Activated naive CD4-positive, alpha-beta T cell treated with anti-CD3 and anti-CD28 coated beads, Interleukin-2, amount 50 U/mL, for 16 hours (primary cell): ENCODE measurements around the gene NSMF.

ENCODE experiments used
- DNase-seq: peaks from one replicate; pipeline ENCODE4 v3.0.0-alpha.2; 2020

Gene NSMF

DNA sequence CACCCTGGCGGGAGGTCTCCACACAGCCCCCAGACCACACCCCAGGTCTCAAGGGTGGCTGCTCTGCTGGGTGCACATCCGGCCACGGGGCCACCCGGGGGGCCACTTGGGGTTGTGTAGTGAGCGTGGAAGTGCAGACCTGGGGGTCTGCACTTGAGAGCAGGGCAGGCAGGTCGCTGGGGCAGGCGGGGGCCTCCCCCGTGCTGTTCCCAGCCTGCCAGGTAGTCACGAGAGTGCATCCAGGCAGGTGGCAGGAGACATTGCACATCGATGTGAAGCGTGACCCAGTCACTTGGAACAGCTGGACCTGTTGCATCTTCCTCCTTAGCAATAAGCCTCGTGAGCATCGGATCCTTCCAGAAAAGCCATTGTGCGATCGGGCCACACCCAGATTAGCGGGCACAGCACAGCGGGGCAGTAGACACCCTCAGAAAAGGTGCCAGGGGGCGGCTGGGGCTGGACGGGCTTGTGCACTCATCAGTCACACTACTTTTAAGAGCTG, 13.2 kb downstream of the NSMF start:
- no peak for DNase-seq

DNA sequence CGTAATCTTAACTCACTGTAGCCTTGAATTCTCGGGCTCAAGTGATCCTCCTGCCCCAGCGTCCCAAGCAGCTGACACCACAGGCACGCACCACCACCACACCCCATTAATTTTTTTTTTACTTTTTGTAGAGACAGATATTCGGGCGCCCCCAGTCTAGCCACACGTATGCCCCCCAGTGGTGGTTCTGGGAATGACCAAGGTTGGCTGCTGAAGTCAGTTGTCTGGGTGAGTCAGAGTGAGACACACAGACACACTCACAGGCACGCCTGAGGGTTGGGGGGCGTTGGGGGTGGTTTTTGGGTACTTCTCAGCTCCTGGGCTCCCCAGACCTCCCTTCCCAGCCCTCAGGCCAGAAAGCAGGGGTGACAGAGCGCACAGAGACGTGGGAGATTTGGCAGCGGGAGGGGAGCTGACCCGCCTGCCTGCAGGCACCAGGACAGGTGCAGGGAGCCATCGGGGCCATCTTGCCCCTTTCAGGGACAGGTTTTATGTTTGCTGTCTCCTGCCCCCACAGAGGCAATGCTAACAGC, 13.8 kb downstream of the NSMF start:
- DNase-seq: peak; percentile 89

DNA sequence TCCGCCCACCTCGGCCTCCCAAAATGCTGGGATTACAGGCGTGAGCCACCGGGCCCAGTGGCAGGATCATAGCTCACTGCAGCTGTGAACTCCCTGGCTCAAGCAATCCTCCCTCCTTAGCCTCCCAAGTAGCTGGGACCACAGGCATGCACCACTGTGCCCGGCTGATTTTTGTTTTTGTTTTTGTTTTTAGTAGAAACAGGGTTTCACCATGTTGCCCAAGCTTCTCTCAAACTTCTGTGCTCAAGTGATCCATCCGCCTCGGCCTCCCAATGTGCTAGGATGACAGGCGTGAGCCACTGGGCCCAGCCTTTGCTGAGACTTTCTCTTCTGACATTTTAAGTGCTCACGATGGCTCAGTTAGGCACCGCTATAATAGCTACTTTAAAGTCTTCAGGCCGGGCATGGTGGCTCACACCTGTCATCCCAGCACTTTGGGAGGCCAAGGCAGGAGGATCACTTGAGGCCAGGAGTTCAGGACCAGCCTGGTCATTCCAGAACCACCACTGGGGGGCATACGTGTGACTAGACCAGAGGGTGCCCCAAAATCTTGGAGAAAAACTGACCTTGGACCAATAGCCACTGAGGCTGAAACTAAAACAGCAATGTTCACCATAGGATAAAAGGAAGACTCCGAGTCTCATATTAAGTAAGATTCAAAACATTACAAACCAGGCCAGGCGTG, 14.9 kb downstream of the NSMF start:
- DNase-seq: no peak

DNA sequence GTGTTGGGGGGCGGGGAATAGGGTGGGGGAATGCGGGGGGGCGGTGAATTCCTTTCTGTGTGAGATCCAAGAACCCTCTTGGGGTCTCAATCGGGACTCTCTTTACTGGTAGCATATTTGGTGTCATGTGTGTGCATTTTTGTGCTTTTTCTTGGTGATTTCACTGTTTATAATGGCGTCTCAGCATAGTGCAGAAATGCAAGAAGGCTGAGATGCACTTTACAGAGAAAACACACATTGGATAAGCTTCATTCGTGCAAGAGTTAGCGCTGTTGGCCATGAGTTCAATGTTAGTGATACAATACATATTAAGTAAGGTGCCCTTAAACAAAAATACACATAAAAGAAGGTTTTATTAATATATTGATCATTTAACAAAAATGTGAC, 17.2 kb downstream of the NSMF start:
- DNase-seq: no peak

DNA sequence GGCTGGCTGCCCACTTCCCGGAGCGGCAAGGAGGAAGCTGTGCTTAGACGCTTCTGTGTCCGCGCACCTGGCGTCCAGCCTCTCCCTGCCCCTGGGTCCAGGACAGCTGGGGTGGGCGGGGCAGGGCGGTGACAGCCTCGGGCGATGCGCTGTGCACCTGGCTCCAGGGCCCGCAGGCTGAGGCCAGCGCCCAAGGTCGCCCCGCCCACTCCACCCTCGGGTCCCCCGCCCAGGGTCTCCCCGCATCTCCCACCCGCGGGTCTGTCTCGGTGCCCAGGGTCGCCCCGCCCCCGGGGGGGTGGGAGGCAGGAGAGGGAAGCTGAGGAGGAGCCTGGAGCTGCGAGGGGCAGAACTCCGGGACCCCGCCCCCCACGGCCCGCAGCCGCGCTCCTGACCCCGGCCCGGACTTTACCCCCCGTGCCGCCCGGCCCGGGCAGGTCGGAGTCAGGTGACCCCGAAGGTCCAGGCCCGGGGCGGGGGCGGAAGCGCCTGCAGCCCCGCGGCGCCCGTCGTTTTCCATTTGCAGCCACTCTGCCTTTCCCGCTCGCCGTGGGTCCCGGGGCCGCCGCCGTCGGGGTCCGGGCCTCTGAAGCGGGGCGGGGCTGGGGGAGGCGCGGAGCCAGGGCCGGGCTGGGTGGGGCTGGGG, 17.7 kb downstream of the NSMF start, which contains the start of gene ENTPD8:
ENTPD8 (minus strand) TSS at position 69 of the 646 bp plus-strand sequence. CDS start 3,072 bp downstream, outside the sequence.
- DNase-seq: no peak

DNA sequence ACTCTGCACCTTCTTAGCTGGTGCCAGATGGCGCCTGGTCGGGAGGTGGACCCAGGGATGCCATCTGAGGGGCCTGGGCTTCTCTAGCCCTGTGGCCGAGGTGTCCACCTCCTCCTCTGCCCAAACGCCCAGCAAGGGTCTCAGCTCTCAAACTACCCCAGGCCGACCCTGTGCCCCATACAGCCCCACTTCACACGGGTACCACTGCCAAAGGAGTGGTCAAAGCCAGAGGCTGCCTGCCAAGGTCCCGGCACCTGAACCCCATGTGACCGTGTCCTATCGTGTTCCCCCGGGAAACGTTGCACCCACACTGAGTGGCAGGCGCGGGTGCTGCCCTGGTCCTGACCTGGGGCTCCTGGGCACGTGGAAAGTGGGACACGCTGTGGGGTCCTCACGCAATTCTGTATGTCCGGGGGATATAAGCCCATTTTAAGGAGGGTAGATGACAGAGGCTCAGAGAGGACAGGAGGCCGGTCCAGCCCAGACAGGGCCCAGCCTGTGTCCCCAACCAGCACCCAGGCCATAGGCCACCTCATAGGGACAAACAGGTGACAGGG, 19.9 kb downstream of the NSMF start:
- DNase-seq: no peak

DNA sequence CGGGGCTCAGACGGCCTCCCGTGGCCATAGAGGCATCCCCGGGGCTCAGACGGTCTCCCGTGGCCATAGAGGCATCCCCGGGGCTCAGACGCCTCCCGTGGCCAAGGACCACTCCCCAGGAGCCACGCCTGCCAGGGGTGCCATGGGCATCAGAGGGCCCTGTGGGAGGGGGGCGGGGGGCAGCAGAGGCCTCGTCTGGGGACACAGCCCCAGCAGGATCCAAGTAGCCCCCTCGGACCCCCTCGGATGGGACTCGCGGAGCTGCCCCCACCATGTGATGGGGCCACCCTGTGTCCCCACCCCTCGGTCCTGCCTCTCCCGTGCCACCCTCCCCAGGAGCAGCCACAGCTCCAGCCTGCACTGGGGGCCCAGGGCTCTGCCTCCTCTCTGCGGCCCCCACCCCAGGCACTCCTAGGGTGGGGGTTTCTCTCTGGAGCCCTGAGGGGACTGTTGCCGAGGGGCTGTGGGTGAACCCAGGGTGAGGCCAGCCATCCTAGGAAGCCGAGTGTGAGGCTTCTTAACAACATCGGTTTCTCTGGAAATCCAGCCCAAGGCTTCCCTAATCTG, 20.5 kb downstream of the NSMF start:
- no peak for DNase-seq

DNA sequence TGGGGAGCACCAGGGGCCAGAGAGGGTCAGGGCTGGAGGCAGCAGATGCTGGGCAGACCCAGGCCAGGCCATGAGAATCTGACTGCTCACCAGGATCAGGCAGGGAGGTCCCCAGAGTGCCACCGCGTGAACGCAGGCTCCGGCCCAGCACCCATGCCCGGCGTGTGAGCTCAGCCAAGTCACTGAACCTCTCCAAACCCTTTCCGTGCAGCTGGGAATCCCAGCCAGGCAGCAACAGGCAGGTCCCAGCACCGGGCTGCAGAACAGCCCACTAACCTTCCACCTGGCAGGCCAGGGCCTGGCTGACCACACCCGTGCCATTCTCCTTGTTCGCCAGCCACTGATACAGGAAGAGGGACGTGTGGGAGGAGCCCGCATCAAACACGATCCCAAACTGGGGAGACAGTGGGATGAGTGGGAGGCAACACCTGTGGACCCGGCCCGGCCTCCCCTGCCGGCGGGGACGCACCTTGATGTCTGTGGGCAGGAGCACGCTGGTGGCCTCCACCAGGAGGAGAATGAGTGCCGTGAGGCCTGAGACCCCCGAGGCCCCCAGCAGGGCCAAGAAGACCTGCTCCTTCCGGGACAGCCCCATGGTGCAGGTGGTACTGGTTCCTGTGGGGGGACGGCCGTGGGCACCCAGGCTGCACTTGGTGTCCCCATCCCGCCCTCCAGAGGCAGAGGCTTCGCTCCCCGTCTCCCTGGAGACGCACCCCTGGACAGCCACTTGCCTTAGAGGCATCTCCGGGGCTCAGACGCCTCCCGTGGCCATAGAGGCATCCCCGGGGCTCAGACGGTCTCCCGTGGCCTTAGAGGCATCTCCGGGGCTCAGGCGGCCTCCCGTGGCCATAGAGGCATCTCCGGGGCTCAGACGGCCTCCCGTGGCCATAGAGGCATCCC, 21.2 kb downstream of the NSMF start:
- no peak for DNase-seq

DNA sequence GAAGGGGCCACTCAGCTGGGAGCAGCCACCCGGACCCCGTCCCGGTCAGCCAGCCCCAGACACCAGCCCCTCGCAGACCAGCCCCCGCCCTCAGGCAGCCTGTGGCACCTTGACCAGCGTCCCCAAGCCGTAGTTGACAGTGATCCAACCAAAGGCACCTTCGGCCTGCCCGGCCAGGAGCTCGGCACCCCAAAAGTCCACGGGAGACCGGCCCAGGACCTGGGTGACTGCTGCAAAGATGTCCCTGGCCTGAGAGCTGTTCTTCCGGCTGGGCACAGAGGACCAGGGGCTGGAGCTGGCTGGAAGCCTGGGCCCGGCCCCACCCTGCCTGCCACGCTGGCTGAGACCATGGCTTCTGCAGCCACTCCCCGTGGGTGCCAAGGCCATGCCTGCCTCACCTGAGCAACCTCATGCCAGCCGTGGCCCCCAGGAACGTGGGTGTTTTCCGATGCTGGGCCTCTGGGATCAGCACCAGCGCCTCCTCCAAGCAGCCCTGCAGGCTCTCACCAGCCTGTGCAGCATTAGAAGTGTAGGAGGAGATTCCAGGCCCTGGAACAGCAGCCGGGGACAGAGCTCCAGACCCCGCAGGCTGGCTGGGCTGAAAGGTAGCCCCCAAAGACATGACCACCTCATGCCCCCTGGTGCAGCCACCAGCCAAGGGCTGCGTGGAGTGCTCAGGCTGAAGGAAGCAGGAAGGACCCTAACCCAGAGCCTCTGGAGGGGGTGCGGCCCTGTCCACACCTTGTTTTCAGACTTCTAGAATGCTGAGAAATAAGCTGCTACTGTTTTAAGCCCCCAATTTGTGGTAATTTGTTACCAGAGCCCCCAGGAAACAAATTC, 22.2 kb downstream of the NSMF start:
- no peak for DNase-seq

DNA sequence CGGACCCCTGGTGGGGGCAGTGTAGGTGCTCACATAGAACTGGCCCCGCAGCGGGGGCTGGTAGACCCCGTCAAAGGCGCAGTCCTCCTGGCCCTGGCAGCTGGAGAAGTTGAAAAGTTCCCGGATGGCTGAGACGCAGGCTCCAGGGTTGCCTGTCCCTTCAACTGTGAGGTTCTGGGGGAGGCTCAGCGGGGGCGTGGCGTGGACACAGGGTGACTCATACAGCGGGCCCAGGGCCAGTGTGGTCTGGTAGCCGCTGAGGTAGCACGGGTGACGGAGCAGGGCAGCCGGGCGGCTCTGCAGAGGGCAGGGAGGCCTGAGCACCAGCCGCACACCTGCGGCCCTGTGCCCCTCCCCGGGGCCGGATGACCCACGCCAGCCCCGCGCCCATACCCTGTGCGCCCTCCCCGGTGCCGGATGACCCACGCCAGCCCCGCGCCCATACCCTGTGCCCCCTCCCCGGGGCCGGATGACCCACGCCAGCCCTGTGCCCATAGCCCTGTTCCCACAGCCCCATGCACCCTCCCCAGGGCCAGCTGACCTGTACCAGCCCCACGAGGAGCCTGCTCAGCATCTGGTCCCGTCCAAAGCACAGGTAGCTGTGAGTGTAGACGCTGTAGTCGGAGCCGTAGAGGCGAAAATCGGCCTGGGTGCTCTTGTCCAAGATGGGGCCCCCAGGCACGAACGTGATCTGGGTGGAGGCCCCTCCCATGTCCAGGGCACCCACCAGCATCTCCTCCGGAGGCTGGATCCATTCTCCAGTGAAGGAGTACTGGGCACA, 23.0 kb downstream of the NSMF start:
- DNase-seq: no peak

DNA sequence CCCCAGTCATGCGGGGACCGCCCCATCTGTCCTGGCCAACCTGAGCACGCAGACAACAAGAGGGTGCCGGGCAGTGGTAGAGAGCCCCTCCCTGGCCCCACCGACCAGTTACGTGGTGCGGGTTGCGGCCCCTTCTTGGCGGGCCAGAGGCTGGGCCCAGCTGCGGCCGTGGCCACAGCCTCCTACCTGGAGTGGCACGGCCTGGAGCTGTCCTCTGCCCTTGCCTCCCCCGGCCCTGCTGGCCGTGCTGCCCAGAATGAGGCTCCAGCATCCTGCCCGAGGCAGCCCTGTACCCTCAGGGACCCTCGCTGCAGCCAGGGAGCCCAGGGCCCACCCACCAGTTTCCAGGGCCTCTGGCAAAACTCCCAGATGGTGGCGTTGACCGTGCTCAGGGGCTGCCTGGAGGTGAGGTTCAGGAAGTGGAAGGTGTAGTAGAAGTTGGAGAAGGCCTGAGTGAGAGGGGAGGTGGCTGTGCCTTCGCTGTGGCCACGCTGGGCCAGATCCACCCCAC, 23.7 kb downstream of the NSMF start:
- DNase-seq: no peak

DNA sequence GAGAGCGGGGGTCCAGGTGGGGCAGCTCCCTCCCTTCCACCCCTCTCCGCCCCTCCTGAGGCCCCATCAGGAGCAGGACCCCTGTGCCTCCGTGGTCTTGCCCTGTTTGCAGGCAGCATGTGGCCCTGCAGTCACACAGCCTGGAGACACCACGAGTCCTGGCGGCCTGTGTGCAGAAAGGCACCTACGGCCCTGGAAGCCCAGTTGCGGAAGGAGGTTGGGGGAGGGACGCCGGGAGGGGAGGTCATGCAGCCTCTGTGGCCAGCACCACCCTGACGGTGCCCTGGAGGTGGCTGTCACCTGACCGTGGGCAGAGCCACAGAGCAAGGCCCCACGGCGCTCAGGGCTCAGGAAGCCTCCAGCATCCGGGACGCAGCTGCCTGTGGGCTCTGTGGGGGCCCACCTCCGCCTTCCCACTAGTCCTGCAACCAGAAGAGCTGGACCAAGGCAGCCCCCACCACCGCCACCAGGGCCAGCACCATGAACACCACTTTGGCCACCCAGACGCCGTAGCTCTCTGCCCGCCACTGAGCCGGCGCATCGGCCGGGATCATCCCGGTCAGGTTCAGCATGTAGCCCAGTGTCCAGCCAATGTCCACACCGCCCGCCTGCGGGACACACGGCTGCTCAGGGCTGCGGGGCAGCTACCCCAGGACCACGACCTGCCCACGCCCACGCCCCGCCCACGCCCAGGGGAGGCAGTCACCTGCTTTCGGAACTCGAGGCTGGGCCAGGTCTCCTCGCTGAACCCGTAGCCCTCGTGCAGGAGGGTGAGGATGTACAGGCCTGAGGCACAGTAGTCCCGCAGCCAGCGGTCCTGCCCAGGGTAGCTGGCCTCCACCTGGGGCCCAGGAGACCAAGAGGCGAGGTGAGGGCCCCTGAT, 24.4 kb downstream of the NSMF start:
- no peak for DNase-seq

DNA sequence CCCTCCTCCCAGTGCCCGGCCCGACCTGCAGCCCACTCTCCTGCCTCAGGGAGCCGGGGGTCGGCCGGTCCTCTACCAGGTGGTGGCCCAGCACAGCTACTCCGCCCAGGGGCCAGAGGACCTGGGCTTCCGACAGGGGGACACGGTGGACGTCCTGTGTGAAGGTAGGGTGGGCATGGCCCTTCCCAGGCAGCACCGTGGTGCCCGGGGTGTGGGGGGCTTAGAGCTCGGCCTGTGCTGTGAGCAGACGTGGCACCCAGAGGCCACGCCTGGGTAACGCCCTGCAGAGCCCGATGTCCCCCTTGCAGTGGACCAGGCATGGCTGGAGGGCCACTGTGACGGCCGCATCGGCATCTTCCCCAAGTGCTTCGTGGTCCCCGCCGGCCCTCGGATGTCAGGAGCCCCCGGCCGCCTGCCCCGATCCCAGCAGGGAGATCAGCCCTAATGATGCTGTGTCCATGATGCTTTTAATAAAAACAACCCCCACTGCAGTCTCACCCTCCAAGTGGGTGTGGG, 25.2 kb downstream of the NSMF start:
- DNase-seq: no peak

DNA sequence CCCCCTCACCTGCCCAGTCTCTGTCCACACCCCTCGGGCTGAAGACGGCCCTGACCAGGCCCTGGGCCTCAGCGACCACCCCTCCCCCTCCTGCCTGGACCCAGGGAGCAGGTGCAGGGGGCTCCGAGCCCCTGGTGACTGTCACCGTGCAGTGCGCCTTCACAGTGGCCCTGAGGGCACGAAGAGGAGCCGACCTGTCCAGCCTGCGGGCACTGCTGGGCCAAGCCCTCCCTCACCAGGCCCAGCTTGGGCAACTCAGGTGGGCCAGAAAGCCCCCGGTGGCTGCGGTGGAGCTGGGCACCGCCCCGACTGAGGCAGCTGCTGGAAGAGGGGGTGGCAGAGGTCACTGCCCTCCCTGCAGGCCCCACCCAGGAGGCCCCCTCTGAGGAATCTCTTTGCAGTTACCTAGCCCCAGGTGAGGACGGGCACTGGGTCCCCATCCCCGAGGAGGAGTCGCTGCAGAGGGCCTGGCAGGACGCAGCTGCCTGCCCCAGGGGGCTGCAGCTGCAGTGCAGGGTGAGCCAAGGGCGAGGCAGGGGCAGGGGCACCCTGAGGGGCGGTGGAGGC, 25.7 kb downstream of the NSMF start:
- DNase-seq: no peak

DNA sequence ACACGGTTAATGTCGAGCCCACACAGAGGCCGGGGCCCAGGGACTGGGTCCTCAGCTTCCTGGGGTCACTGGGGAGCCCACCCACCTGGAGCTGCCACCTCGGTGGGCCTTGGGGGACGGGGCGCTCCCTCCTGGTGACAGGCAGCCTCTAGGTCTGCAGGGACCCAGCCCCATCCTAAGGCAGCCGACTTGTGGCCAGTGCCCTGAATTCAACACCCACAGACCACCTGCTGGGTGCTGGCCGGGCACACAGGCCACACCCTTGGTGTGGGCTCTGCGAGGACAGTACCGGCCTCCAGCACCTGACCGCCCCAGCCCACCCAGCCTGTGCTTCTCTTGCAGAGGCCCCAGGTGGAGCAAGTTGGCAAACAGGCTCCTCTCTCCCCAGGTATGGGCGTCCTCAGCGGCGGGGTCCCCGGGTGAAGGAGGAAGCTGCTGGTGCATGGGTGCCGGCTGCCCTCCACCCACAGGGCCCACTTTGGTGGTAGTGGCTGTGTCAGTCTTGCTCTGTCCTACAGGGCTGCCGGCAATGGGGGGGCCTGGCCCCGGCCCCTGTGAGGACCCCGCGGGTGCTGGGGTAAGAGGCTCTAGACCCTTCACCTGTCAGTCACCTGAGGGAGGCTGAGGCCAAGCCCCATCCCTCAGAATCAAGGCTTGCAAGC, 26.3 kb downstream of the NSMF start:
- no peak for DNase-seq

DNA sequence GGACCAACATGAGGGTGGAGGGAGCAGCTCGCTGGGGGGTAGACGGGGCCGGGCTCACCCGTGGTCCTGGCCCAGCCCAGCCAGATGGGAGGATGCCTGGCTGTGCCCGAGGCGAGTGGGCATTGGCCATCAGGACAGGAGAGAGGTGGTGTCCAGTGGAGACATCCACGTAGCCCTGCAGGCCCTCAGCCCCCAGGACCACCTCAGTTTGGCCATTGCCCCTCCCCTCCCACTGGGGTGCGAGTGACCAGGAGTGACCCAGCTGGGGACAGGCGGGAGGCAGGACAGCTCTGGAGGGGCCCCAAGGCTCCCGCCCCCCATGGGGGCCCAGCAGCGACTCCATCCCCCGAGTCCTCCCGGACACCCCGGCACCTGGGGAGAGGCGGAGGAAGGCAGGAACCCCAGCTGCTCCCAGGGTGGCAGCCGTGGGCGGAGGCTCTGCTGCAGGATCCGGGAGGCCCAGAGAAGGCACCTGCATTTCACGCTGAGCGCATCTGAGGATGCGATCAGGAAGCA, 27.7 kb downstream of the NSMF start:
- DNase-seq: no peak

DNA sequence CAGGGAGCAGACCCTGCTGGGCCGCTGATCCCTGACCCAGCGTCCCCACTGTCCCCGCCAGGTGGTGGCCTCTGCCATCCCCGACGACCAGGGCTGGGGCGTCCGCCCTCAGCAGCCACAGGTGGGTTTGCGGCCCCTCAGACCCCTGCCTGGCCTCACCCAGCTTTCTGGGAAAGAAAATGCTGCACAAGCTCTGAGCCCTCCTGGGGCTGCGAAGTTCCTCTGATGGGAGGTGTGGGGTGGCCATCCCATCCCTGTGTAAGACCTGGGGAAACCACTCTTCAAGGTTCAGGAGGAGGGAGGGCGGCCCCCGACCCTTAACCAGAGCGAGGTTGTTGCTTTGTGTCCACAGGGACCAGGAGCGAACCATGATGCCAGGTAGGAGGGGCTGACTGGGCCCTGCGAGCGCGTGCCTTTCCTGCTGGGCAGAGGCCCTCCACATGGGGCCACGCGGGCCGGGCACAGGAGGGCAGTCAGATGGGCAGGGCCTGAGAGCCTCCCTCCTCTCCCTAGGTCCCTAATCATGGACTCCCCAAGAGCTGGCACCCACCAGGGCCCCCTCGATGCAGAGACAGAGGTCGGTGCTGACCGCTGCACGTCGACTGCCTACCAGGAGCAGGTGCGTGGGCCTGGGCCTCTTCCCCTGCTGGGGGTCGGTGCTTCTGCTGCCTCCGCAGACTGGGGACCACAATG, 28.3 kb downstream of the NSMF start:
- no peak for DNase-seq
